CD4-positive, alpha-beta T cell treated with Interleukin-2 at 100 ng/mL for 4 hours (primary cell): ENCODE data around the gene KCNQ4.

ENCODE experiments used
- DNase-seq: peaks from one replicate; pipeline ENCODE4 v3.0.0-alpha.2; 2020; ENCODE audit warnings: low spot score

Gene KCNQ4

DNA sequence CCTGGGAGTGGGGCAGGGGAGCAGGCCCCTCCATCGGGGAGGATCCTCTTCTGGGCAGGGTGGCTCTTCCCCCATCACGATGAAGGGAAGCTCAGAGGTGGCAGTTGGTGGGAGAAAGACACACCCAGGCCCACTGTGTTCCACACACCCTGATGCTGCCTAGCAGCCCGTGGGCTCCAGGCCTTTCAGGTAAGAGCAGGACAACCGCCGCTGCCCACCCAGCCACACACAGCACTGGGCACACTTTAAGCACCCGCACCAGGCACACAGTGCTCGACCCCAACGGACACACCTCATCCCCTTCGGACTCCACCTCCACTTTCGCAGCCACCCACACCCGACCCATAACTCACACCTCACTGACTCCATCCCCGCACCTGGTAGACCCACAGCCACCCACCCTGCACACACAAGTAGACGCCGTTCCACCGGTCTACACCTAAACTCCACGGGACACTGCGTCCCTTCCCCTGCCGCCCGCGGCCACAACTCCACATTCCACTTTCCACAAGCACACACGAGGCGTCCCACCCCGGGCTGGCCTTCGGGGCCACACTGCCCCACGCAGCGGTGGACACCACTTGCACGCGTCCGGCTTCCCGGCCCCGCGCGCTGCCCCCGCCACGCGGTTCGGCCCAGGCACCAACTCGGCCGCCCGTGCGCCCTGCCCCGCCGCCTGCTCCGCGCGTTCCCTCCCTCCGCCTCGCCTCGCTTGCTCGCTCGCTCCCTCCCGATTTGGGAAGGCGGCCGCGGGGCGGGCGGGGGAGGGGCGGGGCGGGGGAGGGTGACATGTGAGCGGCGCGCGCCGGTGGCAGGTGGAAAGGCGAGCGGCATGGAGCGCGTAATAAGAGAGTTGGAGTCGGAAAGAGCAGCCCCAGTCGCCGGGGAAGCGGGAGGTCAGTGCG is at the start of gene KCNQ4:
KCNQ4 (plus strand) TSS at position 787 of the 905 bp plus-strand sequence. CDS start 307 bp downstream, outside the sequence.
- DNase-seq, result no peak

DNA sequence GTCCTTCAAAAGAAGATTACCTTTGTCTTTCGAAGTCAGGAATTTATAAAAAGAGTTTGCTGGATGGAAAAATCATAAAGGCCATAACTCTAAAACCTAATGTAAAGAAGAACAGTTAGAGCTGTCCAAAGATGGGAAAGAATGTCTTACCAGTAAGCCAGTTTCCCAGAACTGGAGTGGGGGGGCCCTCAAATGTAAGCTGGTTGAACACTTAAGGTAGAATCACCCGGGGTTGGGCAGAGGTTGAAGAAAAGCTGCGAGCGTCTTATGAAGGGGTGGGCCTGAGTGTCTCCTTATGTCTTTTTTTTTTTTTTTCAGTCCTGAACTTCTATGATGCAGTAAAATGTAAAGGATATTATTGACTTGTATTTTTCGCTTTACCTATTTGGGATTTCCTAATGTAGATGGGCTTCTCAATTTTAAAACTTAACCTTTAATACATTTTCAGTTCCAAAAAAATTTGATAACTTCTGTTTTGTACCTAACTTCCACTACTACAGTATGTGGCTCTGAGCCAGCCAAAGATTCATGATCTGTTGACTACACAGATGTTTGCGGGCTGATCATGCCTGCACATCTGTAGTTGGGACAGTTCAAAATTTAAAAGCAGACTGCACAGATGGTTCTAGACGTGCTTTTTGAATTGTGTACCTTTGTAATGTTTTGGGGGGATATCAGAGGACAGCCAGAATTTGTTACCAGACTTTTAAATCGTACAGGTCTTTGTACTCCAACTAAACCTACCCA is 48.5 kb upstream of the KCNQ4 start:
- DNase-seq, result no peak

DNA sequence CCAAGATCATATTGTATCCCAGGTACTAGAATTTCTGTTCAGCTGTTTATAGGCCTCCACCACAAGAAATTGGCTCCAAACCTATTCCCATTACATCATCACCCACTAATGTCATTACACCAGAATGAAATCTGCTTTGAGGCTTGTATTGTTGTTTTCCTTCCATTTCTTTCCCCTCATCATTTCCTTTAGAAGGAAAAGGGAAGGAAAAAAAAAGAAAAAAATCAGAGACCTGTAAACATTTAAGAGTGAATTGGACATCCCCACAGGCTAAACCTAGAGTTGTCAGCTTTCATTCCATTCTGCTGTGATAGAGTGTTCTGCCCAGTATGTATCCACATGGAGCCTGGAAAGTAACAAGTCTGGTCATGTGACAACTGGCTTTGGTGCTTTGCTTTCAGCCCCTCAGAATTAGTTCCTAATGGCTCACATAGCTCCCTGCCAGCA is 47.5 kb upstream of the KCNQ4 start:
- DNase-seq, result no peak

DNA sequence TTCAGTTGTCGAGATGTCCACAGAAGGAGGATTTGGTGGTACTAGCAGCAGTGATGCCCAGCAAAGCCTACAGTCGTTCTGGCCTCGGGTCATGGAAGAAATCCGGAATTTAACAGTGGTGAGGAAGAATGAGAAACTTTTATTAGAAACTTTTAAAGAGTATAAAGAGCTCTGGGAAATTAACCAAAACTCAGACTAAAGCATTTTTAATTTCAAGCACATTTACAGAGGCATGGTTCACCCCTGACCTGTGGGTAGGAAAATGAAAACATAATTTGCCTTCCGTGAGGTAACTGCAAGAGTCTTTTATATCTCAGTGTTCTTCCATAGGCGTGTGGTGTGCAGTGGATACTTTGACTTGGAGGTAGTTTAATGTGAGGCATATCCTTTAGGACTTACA is 44.8 kb upstream of the KCNQ4 start:
- DNase-seq, result no peak

DNA sequence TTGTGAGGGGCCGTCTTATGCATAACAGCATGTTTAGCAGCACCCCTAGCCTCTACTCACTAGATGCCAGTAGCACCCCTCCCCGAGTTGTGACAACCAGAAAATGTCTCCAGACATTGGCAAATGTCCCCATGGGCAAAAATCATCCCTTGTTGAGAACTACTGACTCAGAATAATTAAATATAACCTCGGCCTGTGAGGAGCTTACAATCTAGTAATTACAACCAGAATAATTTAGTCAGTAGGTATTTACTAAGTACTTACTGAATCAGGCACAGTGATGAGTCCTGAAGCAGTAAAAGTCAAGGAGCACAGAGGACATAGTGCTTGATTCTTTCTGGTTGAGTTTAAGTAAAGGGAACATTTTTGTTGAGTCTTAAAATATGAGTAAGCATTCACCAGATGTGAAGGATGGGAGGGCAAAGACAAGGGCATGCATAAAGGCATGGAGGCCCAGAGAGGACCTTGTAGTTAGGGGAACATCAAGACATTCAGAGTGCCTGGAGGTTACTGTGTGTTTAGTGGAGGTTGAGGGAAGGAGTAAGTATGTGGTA is 44.1 kb upstream of the KCNQ4 start:
- DNase-seq, result no peak

DNA sequence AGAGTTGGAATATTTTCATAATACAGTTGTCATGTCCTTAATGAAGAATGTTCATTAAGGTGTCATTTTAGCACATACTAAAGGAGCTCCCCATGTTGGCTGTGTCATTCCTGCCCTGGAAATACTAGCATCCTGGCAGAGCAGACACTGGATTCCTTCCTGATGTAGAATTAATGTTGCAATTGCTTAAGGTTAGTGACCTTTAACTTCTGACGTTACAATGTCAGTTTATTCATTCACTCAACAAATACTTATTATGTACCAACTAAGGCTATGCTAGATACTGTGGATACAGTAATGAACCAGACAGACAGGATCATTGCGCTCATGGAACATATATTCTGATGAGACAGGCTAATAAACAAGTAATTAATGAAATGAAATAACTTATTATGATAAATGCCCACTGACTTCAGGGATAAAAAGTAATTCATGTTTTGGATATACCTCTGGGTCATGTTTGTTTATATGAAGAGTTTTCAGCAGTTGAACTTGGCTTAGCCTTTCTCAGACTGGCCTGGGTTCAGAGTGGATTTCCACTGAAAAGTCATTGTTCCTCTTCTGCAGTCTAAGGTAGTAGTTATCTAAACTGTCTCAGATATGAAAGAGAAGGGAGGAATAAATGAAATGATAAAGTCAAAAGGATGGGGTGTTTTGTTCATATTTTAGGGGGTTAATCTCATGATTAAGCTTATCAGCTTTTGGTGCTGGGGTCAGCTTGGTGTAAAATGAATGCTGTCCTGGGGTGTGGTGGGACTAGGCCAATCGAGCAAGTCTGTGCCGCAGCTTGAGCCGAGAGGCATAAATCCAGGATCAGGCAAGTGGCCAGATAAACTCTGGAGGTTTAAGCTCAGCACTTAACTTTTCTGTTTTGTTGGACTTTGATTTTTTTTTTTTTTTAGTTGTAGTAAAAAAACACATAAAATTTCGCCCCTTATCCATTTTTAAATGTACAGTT is 43.3 kb upstream of the KCNQ4 start:
- DNase-seq, result no peak

DNA sequence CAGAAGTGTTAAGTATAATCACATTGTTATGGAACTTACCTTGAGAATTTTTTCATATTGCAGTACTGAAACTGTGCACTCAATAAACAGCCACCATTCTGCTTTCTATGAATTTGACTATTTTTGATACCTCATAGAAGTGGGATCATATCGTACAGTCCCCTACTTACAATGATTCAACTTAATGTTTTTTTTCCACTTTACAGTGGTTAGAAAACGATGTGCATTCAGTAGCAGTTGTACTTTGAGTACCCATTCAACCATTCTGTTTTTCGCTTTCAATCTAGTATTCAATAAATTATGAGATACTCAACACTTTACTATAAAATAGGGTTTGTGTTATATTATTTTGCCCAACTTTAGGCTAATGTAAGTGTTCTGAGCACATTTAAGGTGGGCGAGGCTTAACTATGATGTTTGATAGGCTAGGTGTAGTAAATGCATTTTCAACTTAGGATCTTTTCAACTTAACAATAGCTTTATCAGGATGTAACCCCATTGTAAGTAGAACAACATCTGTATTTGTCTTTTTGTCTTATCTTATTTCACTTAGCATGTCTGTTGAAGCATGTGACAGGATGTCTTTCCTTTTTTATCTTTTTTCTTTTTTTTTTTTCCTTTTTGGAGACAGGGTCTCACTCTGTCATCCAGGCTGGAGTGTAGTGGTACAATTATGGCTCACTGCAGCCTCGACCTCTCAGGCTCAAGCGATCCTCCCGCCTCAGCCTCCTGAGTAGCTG is 42.4 kb upstream of the KCNQ4 start:
- DNase-seq, result no peak

DNA sequence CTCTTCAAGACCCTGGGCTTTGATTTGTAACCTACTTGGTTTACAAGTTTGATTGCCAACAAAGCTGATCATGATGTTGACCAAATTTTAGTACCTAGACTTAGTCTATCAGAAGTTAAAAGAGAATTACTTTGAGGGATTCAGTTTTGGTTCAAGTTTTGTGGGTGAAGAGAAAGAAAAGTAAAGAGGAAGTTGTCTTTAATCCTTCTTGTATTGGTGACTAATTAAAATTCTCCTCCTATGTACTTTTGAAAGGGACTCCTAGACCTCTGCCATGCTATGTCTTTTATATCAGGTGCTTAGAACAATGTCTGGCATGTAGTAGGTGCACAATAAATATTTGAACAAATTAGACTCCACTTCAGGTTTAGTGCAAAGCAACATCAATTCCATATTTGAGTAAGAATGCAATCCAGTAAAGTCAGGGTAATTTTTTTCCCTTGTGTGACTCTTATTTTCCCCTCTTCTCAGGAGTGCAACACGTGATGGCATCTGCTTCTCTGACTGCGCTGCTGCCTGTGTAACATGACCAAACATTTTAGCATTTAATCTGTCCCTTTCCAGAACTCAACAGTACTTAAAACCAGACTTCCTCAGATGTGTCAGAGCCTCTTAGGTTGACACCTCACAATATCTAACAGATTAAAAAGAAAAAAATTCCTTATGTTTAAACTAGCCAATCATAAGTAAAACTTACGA is 41.1 kb upstream of the KCNQ4 start:
- no peak for DNase-seq

DNA sequence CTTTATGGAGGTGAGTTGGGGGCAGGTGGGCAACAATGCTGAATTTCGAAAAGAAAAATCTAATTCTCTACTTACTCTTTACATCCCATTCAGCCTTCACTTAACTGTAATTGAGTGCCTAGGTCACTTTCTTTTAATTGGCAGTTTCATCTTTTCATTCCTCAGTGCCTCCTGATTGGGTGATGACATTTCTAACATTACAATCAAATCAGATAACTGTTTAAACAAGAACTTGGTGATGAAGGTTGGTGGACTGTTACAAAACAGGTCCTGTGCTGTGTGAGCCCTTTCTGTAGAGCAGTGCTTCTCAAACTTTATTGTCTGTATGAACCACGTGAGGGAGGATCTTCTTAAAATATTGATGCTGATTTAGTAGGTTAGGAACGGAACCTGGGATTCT is 40.1 kb upstream of the KCNQ4 start:
- DNase-seq, result no peak

DNA sequence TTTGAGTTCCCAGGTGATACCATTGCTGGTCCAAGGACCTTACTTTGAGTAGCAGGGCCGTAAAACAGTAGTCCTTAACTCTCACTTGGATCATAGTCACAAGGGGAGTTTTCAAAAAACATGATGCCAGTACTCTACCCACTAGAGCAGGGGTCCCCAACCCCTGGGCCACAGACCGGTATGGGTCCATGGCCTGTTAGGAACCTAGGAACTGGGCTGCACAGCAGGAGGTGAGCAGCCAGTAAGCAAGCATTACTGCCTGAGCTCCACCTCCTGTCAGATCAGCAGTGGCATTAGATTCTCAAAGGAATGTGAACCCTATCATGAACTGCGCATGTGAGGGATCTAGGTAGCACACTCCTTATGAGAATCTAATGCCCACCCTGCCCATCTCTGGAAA is 39.7 kb upstream of the KCNQ4 start:
- DNase-seq, result no peak

DNA sequence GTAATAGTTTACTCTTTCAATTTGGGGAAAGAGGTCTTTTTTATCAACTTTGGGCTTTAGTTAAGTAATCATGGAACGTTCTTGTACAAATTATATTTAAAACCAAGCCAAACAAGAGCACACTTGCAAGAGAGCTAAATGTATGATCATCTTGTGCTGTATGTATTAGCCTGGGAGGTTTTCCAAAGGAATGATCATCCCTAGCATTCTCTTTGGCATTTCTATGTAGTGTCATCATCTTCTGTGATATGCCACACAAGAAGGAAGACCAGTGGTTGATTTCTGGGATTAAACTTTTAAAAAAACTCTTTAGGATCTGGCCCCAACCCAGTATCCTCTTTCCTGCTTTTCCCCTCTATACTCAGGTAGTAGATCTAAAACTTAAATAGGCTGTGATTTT is 38.4 kb upstream of the KCNQ4 start:
- DNase-seq, result no peak

DNA sequence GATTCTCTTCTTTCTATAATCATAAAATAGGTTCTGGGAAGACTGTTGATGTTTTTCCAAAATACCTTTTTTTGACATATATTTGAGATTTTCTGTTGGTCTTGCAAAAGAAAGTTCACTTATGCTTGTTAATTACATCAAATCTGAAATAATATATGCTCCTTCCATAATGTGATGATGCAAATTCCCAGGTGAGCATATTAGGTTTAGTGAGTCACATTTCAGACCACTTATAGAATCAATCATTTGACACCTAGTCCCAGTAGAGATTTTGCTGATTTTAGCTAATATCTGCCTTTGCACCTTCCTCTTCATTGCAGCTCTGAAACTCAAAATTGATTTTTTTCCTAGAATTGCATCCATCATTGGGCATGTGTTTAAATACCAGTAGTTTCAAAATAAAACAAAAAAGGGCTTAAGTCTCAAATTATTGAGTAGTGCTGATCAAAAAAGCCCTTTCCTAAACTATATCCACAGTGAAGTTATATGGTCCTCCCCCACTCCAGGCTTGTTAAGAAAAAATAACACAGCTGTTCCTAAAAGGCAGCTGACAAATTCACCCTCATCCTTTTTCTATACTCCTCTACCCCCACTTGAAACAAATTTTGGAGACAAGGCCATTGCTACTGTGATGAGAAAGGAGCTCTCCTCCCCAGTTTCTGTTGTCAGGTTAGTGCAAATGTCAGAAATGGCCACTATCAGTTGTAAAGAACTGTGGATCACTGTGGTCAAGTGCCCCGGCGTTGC is 37.1 kb upstream of the KCNQ4 start:
- DNase-seq, result no peak

DNA sequence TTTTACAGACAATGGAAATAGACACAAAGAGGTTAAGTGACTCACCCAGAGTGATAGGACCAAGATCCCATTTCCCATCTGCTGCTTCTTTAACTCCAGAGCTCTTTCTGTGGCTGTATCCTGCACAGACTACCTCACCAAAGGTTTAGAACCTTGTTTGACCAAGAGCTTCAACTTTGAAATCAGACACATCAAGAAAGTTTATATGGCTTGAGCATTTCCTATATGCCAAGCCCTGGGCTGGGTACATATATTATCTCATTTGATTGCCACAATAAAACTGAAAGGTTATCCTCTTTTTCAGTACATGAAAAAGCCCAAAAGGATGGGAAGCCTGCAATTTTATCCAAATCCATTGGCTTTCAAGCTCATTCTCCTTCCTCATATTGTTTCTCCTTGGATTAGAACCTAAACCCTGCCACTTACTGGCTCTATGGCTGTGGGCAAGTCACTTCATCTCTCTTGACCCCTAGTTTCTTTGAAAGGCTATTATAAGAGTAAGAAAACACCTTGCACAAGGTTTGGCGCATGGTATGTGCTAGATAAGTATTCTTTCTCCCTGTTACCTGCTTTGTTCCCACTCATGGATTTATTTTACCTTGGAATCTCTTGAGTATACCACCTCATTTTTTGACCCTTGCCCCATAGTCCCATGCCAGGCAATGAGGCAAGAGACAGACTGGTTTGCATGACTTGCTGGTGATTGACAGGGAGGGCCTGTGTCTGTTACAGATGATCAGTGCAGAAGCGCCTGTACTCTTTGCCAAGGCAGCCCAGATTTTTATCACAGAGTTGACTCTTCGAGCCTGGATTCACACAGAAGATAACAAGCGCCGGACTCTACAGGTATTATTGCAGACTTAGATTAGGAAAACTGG is 34.5 kb upstream of the KCNQ4 start:
- DNase-seq, result no peak

DNA sequence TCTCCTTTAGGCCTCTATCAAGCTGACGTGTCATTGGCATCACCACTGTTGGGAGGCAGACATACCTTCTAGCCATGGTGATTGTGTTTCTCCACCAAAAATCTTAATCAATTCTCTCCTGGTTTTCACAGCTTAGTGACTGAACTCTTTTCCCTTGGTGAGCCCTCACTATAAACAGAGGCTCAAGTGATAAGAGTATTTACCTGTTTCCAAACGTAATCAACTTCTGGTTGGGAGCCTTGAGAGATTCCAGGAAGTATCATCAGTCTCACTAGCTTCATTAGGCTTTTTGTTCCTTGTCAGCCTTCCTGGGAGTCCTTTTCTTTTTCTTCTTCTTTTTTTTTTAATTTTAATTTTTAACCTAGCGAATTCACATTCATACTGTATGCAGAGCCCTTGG is 33.8 kb upstream of the KCNQ4 start:
- no peak for DNase-seq

DNA sequence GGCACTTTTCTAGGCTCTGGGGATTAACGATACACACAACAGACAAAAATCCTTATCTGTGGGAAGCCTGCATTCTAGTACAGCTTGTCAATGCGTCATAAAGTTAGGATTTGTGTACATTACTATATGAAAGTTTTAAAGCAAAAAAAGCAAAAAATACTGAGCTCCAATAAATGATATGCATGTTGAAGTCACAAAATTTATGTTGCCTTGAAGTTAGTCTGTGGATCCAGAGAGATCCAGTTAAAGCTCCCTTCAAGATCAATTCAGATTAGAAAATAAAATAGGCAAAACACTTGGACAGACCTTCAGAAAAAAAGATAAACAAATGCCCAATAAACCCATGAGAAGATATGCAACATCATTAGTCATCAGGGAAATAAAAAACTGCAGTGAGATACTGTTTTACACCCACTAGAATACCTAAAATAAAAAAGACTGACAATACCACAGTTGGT is 33.1 kb upstream of the KCNQ4 start:
- DNase-seq, result no peak

DNA sequence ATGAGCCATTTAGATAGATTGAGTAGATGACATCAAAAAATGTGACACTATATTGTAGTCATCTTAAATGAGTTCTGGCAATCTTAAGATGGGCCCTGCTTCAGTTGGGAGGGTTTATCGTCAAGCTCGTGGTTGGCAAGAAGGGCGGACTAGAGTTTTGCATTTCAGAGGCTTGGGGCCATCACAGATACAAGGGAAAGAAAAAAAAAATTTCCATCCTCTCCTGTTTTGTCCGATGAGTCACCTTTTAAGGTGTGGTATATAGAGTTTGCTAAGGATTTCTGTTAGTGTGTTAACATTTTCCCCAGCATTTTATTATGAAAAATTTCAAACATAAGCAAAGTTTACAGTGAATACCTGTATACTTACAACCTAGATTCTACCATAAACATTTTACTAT is 31.8 kb upstream of the KCNQ4 start:
- no peak for DNase-seq

DNA sequence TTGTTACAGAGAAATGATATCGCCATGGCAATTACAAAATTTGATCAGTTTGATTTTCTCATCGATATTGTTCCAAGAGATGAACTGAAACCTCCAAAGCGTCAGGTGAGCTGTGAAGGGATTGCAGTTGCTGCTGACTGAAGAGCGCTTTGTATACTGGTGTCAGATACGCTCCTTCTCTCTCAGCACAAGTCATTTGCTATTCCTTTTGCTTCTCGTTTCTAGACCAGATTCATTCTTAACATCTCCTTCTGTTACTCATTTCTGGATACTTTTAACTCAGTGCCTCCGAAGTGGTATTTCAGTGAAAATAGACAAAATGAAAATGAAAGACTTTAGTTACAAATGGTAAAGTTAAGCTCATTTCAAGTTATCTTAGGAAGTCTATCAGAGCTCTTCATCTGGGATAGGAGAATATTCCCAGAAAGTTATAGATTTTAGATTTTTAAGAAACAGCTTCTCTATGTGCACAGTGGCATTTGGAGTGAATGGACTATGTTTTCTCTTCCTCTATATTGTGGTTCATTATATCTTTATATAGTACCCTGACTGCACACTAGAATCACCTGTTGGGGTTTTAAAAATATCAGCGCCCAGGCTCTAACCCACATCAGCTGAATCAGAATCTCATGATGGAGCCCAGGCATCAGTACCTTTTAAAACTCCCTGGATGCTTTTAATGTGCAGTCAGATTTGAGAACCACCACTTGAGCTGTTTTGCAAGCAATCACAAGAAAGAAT is 30.3 kb upstream of the KCNQ4 start:
- no peak for DNase-seq

DNA sequence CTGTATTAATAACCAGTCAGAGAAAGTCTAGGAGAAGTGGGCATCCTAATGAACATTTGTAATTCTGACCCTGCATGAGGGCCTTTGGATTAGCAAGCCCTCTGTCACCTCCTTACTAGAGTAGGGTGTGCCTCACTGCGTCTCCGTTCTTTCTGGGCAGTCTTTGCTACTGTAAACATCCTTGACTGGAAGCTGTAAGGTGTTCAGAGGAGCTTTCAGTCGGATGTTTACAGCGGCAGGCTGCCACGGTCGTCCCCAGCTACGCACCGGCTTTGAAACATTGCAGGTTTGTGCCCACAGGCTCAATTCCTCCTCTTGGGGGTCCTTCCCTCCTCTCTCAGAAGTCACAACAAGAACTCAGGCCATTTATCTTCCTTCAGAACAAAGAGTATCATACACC is 29.4 kb upstream of the KCNQ4 start:
- no peak for DNase-seq
